OCI-LY3 (cell line): ENCODE measurements around the gene BSPRY.

Experiments used
- EZH2phosphoT487 ChIP-seq: fragments of 200-600 bp; shearing (Covaris generic); IDR thresholded peaks from 2 replicates; pipeline ENCODE4 v1.6.1; 2018; ENCODE audit warnings: antibody characterized with exemption, mixed run types, low read depth
- TF ChIP-seq, protein P1 (sequence below): fragments of 200-600, 300-600 bp; sonication (generic); IDR thresholded peaks from 2 replicates; pipeline ENCODE4 v1.5.1; 2014; ENCODE audit warnings: antibody characterized with exemption, low read length, low read depth

DNA sequence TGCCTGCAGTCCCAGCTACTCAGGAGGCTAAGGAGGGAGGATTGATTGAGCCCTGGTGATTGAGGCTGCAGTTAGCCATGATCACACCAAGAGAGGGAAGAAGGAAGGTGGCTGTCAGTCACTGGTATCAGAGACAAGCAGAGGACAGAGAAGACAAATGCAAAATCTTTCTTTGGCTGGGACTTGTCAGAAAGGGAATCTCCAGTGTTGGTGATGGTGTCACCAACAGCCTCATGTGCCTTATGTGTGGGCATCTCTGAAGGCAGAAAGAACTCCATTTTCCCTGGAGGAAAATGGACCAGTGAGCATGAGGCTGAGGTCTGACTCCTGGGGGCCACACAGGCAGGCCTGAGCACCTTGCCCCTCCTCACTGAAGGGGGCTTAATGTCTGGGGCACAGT lies 34.1 kb upstream of the BSPRY start:
- TF ChIP-seq, protein P1, sequence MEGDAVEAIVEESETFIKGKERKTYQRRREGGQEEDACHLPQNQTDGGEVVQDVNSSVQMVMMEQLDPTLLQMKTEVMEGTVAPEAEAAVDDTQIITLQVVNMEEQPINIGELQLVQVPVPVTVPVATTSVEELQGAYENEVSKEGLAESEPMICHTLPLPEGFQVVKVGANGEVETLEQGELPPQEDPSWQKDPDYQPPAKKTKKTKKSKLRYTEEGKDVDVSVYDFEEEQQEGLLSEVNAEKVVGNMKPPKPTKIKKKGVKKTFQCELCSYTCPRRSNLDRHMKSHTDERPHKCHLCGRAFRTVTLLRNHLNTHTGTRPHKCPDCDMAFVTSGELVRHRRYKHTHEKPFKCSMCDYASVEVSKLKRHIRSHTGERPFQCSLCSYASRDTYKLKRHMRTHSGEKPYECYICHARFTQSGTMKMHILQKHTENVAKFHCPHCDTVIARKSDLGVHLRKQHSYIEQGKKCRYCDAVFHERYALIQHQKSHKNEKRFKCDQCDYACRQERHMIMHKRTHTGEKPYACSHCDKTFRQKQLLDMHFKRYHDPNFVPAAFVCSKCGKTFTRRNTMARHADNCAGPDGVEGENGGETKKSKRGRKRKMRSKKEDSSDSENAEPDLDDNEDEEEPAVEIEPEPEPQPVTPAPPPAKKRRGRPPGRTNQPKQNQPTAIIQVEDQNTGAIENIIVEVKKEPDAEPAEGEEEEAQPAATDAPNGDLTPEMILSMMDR = no peak
- TF ChIP-seq EZH2phosphoT487 = no peak
